NCI-H2107 treated with DMSO at 0.1 percent for 48 hours (cell line): Measurements from ENCODE around the gene REM1.

Experiments
- DNase-seq: peaks from one replicate; lab custom pipeline; 2025; ENCODE audit not compliant: unreplicated experiment; lab: John Stamatoyannopoulos, UW

REM1 gene

DNA sequence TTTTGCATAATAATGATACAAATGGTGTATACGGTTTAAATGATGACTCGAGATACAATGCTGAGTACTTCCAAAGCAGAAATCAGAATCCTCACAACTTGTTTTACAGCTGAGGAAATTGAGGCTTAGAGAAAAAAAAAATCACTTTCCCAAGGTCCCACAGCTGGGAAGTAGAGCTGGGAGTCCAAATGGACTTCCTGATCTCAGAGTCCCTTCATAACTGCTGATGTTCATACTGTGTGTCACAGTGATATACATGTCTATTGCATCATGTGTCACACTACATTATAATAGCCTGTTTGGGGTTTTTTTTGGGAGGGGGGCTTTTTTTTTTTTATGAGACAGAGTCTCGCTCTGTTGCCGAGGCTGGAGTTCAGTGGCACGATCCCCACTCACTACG lies 47.6 kb downstream of the REM1 start:
- DNase-seq, result no peak

DNA sequence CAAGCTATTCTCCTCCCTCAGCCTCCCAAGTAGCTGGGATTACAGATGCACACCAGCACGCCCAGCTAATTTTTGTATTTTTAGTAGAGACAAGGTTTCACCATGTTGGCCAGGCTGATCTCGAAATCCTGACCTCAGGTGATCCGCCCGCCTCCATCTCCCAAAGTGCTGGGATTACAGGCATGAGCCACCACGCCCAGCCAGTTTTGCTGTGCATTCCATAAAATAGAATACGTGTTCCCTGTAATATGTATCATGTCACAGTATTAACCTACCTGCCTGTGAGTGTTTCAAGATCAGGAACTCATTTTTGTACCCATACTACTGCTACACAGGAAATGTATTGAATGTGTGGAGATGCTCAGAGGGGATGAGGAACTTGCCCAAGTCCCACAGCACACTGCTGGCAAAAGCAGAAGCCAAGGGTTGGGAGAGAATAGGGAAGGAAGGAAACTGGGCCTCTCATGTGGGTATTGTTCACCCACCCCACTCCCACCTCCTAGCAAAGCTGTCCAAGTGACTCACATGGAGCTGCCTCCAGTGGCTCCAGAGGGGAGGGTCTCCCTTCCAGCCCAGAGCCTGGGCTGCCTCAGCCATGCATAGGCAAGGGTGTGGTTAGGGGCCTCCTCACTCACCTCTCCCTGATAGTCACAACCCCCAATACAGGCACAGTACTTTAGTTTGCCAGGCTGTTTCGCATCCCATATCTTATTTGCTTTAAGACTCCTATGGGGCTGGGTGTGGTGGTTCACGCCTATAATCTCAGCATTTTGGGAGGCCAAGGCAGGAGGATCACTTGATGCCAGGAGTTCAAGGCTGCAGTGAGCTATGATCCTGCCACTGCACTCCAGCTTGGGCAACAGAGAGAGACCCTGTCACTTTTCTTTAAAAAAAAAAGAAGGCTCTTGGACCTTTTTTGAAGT lies 48.5 kb downstream of the REM1 start:
- DNase-seq, result no peak

DNA sequence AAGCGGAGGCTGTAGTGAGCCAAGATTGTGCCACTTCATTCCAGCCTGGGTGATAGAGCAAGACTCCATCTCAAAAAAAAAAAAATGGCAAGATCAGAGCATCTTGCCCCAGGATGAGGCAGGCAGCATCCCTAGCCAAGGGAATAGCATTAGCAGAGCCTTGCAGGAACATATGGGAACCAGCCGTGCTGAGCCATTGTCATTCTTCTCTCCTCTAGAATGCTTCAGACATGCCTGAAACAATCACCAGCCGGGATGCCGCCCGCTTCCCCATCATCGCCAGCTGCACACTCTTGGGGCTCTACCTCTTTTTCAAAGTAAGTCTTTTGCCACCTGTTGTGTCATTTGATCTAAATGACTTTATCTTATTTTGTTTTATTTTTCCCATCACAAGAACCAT lies 52.2 kb downstream of the REM1 start:
- DNase-seq, result no peak
